Activated T-cell treated with anti-CD3 and anti-CD28 coated beads for 4 hours (primary cell): ENCODE data around the gene TRABD2A.
"Not testable (repeated sequence)": the region's sequence is repeated elsewhere in the genome, so short reads cannot be mapped to it uniquely, and the experiment has no call there.

ENCODE experiments used
- DNase-seq: peaks from one replicate; pipeline ENCODE4 v3.0.0-alpha.2; 2020

The TRABD2A gene

DNA sequence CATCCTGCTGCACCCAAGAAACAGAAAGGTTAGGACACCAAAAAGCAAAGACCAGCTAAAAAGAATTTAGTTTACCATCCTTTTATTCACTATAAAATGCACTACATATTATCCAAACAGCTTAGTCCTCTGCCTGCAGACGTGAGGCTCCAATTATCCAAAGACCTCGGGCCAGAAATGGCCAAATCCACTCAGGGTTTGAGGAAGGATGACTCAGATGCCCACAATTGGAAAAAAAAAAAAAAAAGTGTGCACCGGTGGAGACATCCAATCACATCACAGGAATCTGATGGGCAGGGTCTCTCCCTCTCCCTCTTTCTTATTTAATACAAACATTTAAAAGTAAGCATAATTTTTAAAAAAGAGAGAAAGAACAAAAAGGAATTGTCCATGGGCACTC, 65.7 kb downstream of the TRABD2A start:
- DNase-seq: no peak

DNA sequence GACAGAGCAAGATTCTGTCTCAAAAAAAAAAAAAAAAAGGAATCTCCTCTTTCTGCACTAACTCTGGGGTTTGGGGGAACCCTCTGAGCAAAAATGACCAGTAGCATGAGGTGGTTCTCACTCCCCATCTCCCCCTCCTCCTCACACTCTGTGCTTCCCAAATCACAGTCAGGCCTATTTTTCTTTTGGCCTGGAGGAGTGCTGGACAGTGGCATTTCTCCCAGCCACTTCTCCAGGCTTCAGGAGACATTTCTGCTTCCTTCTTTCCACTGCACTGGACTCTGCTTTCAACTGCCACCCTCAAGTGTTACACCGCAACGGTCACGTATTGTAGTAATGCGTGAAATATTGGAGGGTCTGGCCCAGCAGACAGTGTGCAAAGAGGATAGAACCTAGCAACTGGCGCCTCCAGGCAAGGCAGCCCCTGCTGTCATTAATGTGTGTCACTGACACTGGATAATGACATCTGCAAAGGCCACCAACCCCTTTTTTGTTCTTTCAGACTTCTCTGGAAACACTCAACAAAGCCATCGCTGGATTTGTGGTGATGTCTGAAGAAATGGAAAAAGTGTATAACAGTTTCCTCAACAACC, 68.9 kb downstream of the TRABD2A start:
- DNase-seq: no peak

GRCh38 chr2:84808279-84808678, 72.6 kb downstream of the TRABD2A start:
- no peak for DNase-seq

GRCh38 chr2:84807063-84807485, 73.8 kb downstream of the TRABD2A start:
- DNase-seq: no peak

GRCh38 chr2:84805250-84805958, 75.5 kb downstream of the TRABD2A start:
- DNase-seq: no peak

DNA sequence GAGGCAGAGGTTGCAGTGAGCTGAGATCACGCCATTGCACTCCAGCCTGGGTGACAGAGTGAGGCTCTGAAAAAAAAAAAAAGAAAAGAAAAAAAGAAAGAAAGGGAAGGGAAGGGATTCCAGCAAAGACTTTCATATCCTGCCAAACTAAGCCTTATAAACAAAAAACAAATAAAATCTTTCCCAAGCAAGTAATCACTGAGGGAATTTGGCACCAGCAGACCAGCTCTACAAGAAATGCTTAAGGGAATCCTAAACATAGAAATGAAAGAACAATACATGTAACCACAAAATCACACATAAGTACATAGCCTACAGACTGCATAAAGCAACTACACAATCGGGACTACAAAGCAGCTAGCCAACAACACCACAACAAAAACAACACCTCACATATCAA, 79.1 kb downstream of the TRABD2A start:
- no peak for DNase-seq

- DNase-seq: no peak
Measured at GRCh38 chr2:84800194-84800805, 80.6 kb downstream of the TRABD2A start.

DNA sequence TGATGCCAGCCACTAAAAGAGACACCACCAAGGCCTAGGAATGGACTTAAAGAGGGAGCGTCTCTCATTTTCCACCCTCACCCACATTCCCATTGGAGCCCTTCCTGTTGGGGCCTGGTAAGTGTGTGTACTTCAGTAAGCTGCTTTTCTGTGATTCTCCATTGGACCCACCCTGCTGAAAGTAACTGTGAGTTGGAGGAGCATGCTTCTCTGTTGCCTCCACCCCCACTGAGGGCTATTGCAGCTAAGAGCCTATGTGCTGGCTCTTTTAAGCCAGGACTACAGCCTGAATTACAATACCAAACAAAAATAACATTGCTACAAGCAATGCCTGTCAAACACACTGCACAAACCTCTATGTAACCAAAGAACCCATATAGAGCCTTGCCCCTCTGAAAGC, 81.1 kb downstream of the TRABD2A start:
- no peak for DNase-seq

- no peak for DNase-seq
Measured at GRCh38 chr2:84797271-84797670, 83.6 kb downstream of the TRABD2A start.

DNA sequence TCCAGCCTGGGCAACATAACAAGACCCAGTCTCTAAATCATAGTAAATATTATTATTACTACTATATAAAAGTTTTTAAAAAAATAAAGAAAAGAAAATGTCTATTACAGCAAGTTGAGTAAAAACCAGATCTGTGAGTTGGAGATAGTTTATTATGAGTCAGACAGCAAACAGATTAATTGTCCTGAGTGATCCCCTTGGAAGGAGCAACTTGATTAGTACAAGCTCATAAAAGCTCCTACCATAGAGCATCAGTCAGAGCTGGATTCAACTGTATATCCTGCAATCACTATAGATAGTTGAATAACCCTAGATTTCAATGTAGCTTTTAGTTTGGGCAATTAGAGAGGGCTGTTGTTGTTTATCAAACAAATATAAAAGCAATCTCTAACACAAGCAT, 84.1 kb downstream of the TRABD2A start:
- DNase-seq: no peak

DNA sequence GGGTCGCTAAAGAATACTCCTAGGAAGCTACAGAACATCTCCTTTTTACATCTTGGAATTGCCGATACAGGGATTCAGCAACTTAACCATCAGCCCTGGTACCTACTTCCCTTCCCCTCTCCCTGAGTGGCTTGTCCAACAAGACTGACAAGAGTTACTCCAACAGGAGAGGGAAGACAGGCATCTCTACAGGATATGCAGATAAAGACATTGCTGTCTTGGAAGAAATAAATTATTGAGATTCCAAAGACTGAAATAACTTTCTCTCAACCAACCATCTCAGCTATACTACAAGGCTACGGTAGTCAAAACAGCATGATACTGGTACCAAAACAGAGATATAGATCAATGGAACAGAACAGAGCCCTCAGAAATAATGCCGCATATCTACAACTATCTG, 87.2 kb downstream of the TRABD2A start:
- DNase-seq: no peak

DNA sequence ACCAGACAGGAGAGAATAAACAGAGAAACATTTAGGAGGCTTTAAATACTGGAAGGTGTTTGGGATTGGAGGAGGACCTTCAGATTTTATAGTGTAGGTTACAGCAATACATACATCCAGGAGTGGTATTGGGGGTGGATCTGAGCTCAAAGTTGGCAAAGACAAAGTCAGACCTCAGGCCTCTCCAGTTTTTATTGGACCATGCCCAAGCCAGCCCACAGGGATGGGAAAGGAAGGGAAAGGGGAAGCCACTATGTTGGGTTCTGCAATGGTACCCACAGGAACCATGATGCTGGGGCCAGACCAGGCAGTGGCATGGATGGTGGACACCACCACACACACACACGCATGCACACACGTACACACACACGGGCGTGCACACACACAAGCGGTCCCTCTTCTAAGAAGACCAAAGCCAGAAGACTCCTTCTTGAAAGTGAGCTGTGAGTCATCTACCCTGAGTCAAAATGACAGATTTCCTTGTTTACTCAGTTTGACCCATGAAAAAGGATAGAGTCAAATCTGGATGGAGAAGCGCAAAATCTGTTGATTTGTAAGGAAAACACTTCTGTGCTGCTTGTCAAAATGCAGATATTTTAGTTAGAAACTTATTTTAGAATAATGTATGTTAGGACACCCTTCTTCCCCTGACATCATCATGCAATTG, 87.9 kb downstream of the TRABD2A start:
- no peak for DNase-seq

DNA sequence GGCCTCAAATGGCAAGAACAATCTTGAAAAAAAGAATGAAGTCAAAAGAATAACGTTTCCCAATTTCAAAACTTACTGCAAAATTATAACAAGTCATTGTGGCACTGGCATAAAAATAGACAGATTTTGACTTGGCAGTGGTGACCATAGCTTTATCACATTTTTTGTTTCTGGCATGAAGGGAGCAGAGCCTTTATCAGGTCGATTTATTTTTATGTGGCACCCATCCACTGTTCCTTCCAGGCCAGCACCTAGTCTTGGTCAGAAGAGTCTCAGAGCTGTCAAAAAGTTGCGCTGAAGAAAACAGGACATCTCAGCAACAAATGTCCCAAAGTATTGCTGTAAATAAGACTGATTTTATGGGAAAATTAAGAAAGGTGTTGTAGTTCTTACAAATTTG, 92.4 kb downstream of the TRABD2A start:
- DNase-seq: no peak

DNA sequence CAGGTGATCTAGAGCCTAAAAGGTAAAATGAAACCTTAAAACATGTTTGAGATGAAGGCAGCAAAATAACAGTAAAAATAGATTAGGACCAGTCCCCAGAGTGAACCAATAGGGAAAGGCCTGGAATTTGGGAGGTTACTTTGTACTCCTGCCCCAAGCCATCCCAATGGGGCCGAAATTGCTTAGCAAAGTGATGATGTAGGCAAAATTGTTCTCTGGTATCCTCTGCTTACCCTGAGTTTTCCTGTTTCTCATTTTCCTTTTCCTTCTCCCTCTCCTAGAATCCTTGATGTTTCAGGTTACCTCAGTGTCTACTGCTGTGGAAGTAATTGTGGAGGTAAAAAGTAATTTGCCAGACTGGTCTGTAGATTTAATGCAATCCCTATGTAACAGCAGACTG, 92.9 kb downstream of the TRABD2A start:
- no peak for DNase-seq

- no peak for DNase-seq
Measured at GRCh38 chr2:84786601-84787000, 94.3 kb downstream of the TRABD2A start.

- no peak for DNase-seq
Measured at GRCh38 chr2:84785950-84786349, 94.9 kb downstream of the TRABD2A start.

- DNase-seq: peak; percentile 24
Measured at GRCh38 chr2:84782717-84783442, 98.0 kb downstream of the TRABD2A start.

DNA sequence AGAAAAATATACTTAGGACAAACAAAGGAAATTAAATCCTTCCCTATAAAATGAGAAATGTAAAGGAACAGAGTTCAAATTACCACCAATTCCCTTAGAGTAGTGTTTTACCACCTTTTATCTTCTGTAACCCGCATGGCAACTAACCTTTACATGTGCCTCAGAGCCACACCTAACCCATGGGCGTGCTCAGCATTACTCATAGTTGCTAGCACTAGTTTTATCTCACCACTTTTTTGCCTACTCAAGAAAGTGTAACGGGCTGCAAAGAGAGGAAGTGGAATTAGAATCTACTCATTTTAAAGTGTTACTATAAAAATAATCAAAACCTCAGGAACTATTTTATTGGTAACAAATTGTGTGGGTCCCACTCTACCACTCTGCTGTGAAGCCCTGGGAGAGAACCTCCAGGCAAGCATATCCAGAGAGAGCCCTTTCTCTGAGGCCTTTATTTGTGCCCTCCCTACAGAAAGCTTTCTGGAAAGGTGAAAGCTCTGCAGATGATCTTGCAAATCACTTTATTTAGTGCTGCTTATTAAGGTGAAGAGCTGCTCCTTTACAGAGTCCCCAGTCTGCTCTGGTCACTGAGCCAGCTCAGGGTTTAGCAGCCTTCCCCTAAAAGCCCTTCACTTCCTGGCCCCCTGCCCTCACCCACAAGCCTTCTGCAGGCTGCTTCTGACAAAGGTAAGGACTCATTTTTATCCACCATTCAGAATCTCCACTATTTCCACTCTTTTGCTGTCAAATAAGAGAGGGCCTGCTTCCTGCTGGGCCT, 98.8 kb downstream of the TRABD2A start:
- peak; percentile 51 for DNase-seq

- DNase-seq: no peak
Measured at GRCh38 chr2:84779781-84780180, 101.1 kb downstream of the TRABD2A start.

DNA sequence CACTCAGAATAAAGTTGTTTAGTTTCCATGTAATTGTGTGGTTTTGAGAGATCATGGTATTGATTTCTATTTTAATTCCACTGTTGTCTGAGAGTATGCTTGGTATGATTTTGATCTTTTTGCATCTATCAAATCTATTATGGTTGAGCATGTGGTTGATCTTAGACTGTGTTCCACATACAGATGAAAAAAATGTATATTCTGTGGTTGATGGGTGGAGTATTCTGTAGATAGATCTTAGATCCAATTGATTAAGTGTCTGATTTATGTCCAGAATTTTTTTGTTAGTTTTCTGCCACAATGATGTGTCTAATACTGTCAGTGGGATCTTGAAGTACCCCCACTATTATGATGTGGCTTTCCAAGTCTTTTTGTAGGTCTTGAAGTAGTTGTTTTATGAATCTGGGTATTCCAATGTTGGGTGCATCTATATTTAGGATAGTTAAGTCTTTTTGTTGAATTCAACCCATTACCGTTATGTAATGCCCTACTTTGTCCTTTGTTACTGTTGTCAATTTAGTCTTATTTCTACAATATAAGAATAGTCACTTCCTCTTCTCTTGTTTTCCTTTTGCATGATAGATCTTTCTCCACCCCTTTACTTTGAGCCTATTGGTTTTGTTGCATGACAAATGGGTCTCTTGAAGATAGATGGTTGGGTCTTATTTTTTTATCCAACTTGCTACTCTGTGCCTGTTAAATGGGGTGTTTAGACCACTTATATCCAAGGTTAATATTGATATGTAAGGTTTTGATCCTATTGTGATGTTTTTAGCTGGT, 101.8 kb downstream of the TRABD2A start:
- DNase-seq: no peak

GRCh38 chr2:84776011-84776410, 104.9 kb downstream of the TRABD2A start:
- no peak for DNase-seq

DNA sequence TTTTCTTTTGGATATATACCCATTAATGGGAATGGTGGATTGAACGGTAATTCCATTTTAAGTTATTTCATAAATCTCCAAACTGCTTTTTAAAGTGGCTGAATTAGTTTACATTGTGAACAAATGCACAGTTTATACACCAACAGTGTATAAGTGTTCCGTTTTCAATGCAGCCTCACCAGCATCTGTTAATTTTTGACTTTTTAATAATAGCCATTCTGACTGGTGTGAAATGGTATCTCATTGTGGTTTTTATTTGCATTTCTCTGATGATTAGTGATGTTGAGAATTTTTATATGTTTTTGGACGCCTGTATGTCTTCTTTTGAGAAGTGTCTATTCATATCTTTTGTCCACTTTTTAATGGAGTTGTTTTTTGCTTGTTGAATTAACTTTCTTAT, 107.3 kb downstream of the TRABD2A start:
- not testable (repeated sequence) for DNase-seq
